Spinal cord (tissue), 10 donors: Measurements from ENCODE around the gene MGAT3. TPM values are rescaled to one million over a fixed set of nuclear protein-coding genes. Genes with fewer than 3 reads are reported as not detected.

Experiments used
- DNase-seq, 6 donors: peaks; one replicate each; pipeline versions ENCODE4 v3.0.0 to v3.0.0-alpha.2; 2013 to 2015; ENCODE audit warnings: low spot score in 6 of 6, low read depth in 4 of 6
- H3K27ac ChIP-seq: one replicate; pipeline ENCODE4 v1.5.1; 2013; ENCODE audit warnings: low read depth, low read length, control low read depth
- H3K27me3 ChIP-seq: one replicate; pipeline ENCODE4 v1.6.1; 2013; ENCODE audit warnings: low read length; ENCODE audit not compliant: control insufficient read depth, insufficient read depth
- H3K36me3 ChIP-seq: one replicate; pipeline ENCODE4 v1.6.1; 2013; ENCODE audit warnings: low read length; ENCODE audit not compliant: control insufficient read depth, insufficient read depth
- H3K4me1 ChIP-seq: one replicate; pipeline ENCODE4 v1.6.1; 2013; ENCODE audit warnings: low read length; ENCODE audit not compliant: control insufficient read depth, insufficient read depth
- H3K4me3 ChIP-seq: one replicate; pipeline ENCODE4 v1.5.1; 2013; ENCODE audit warnings: low read depth, low read length, control low read depth
- H3K9me3 ChIP-seq: one replicate; pipeline ENCODE4 v1.6.1; 2013; ENCODE audit warnings: low read length; ENCODE audit not compliant: control insufficient read depth, insufficient read depth
- WGBS: methylation state at CpG from one replicate; pipeline ENCODE4 v1.1.5; 2013; ENCODE audit warnings: missing lambda C conversion rate; ENCODE audit not compliant: insufficient coverage; 5-methylcytosine and 5-hydroxymethylcytosine counted together
- polyA plus RNA-seq, 2 donors: library from polyadenylated mRNA; unstranded; fragments of 120-200 nt; gene quantifications; one replicate each; pipeline ENCODE4 v1.2.1, GENCODE V29; 2013; ENCODE audit not compliant: insufficient read length in 2 of 2
- total RNA-seq, 2 donors: library from RNA; depleted of rRNA in 1 of 2; stranded (reverse); fragments of 120-200 nt in 1 of 2; fragments of >200 nt in 1 of 2; gene quantifications; one replicate each; pipeline versions ENCODE4 v1.2.3 to v1.2.4, GENCODE V29; 2013 to 2014
- donor health status: healthy.

The MGAT3 gene
- total and polyA plus RNA-seq, 4 donors = 19.9 to 79.7 (median 50.8) TPM

DNA sequence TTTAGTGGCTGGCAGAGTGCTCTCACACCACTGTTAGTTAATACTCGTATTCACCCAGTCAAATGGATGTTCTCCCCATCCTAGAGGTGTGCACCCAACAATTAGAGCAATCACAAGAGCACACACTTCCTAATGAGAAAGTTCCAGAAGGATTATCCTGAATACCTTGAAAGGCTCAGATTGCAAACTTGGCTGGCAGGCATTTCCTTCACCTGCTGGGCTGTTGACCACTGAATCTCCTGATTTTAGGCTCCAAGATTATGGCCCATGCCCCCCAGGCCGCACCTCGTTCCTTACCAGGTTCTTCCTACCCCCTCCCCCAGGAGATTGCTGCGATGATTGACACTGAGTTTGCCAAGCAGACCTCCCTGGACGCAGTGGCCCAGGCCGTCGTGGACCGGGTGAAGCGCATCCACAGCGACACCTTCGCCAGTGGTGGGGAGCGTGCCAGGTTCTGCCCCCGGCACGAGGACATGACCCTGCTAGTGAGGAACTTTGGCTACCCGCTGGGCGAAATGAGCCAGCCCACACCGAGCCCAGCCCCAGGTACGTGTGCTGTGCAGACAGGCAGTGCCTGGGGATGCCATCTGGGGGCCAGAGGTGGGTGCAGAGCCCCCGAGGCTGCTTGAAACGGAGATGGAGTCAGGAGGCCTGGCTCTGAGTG lies 30.3 kb upstream of the MGAT3 start:
- H3K4me3 ChIP-seq = no peak overlapping the region
- no peaks in the 10 kb centered on the region for H3K9me3 ChIP-seq
- peaks cover 82% of the 10 kb centered on the region for H3K36me3 ChIP-seq
- DNase-seq = no peak
- H3K27ac ChIP-seq = peak overlapping the region; percentile 48
- peaks cover 37% of the 10 kb centered on the region for H3K4me1 ChIP-seq
- H3K27me3 ChIP-seq = no peaks in the 10 kb centered on the region
- 93% methylated on average over 20 of the region's 20 CpGs for WGBS

- peaks cover 82% of the 10 kb centered on the region for H3K36me3 ChIP-seq
- no peak overlapping the region for H3K4me3 ChIP-seq
- H3K4me1 ChIP-seq = peaks cover 48% of the 10 kb centered on the region
- peak overlapping the region; percentile 88 for H3K27ac ChIP-seq
- no peaks in the 10 kb centered on the region for H3K9me3 ChIP-seq
- whole genome bisulfite sequencing = 68% methylated on average over 12 of the region's 13 CpGs
- H3K27me3 ChIP-seq = no peaks in the 10 kb centered on the region
- no peak for DNase-seq
Observed at GRCh38 chr22:39427751-39428596, 28.8 kb upstream of the MGAT3 start.

DNA sequence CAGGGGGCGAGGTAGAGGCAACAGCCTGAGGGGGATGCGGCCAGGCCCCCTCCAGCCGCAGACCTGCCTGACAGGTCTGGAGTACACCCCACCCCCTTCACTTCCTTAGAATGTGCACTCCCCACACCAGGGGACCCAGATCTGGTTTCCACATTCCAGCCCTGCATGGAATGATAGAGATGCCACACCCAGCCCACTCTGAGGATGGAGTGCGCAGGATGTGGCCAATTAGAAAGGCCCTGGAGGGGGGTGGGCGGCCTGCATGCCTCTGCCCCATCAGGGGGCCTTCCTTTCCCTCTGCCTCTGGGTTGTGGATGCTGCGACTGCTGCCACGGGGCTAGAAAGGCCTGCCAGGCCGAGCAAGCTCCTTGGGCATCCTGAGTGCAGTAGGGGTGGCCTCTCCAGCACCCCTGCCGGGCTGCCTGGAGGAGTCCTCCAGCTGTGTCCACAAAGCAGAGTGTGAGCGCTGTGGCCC lies 28.2 kb upstream of the MGAT3 start:
- Histone ChIP-seq H3K4me3 (no peak overlapping the region), H3K9me3 (no peaks in the 10 kb centered on the region), H3K4me1 (peaks cover 53% of the 10 kb centered on the region), H3K27me3 (no peaks in the 10 kb centered on the region), H3K36me3 (peaks cover 87% of the 10 kb centered on the region), H3K27ac (peak overlapping the region; percentile 88)
- peak in 1 of 6 donors; percentile 73 for DNase-seq
- 24% methylated on average over 5 of the region's 10 CpGs for WGBS

GRCh38 chr22:39429186-39429585 lies 27.6 kb upstream of the MGAT3 start:
- H3K27me3 ChIP-seq = no peaks in the 10 kb centered on the region
- peaks cover 89% of the 10 kb centered on the region for H3K36me3 ChIP-seq
- no peak for DNase-seq
- no peak overlapping the region for H3K4me3 ChIP-seq
- H3K9me3 ChIP-seq = no peaks in the 10 kb centered on the region
- H3K27ac ChIP-seq = peak overlapping the region; percentile 88
- H3K4me1 ChIP-seq = peaks cover 58% of the 10 kb centered on the region
- WGBS = 88% methylated on average over 12 of the region's 13 CpGs

DNA sequence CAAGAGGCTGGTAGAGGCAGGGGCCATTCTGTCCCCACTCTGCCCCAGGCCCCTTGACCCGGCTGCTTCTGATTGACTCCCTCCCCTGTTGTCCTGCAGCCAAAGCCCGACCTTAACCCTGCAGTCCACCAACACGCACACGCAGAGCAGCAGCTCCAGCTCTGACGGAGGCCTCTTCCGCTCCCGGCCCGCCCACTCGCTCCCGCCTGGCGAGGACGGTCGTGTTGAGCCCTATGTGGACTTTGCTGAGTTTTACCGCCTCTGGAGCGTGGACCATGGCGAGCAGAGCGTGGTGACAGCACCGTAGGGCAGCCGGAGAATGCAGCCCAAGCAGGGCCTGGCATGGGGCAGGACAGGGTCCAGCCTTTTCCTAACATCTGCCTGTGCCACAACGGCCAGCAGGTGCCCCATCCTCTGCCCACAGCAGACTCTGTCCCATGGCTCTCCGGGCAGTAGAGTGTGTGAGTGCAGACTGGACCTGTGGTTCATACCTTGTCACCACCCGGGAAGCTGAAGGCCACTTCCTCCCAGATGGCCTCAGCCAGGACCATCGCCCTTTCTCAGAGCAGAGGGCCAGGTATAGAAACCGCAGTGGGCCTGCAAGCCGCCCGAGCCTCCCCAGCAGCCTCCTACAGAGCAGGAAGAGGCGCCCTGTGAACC lies 26.8 kb upstream of the MGAT3 start:
- Histone ChIP-seq H3K4me3 (no peak overlapping the region), H3K27ac (peak overlapping the region; percentile 88), H3K9me3 (no peaks in the 10 kb centered on the region), H3K4me1 (peaks cover 65% of the 10 kb centered on the region), H3K27me3 (no peaks in the 10 kb centered on the region), H3K36me3 (peaks cover 87% of the 10 kb centered on the region)
- no peak for DNase-seq
- WGBS = 85% methylated on average over 27 of the region's 27 CpGs

DNA sequence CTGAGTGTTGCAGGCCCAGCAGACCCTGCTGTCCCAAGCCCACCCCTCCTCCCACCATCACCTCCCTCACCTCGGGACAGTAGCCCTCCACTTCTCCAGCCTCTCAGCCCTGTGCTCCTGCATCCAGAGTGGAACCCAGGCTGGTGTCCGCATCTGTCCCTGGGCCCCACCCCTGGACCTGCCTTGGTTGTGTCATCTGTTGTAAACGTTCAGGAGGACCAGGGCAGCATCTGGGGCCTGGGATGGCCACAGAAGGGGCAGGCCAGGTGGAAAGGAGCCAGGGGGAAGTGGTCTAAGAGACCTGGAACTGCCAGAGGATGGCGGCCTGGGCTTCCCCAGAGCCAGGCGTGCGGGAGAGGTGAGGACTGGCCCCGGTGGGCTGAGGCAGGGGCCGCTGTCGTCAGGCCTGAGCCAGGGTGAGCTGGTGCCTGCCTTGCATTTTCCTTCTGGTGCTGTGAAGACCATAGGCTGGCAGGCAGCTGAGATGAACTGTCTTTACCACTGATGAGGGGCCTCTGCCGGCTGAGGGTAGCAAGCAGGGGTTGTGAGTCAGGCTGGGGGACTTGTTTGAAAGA lies 26.1 kb upstream of the MGAT3 start:
- no peak overlapping the region for H3K4me3 ChIP-seq
- DNase-seq = no peak
- H3K27me3 ChIP-seq = no peaks in the 10 kb centered on the region
- H3K27ac ChIP-seq = peak overlapping the region; percentile 88
- WGBS = 75% methylated on average over 10 of the region's 10 CpGs
- H3K4me1 ChIP-seq = peaks cover 65% of the 10 kb centered on the region
- peaks cover 89% of the 10 kb centered on the region for H3K36me3 ChIP-seq
- H3K9me3 ChIP-seq = no peaks in the 10 kb centered on the region

DNA sequence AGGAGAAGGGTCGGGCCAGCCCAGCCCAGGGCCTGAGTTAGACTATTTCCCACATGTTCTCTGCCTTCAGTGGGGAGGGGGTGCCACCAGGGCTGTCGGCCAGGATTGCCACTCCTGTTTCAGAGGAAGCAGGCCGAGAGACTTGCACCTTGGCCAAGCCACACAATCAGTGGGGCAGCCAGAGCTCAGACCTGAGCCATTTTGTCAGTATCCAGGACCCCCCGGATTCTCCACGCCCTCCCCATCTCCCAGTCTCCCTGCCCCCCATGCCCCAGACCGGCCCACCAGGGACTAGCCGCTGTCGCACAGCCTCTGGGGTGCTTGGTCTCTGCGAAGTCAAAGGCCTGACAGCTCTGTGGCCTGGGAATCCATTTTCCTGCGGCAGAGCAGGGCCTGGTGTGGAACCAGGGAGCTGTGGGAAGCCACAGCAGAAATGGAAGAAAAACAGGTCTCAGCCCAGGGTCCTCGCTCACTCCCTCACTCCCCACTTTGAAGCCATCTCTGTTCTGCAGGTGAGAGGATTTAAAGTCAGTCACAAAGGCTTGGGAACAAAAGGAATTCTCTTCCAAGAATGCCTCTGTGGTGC lies 25.5 kb upstream of the MGAT3 start:
- Histone ChIP-seq H3K4me3 (no peak overlapping the region), H3K27ac (peak overlapping the region; percentile 88), H3K36me3 (peaks cover 90% of the 10 kb centered on the region), H3K9me3 (no peaks in the 10 kb centered on the region), H3K4me1 (peaks cover 66% of the 10 kb centered on the region), H3K27me3 (no peaks in the 10 kb centered on the region)
- WGBS = 73% methylated on average over 10 of the region's 11 CpGs
- DNase-seq = no peak

GRCh38 chr22:39431821-39432251 lies 25.0 kb upstream of the MGAT3 start:
- no peaks in the 10 kb centered on the region for H3K27me3 ChIP-seq
- peak overlapping the region; percentile 88 for H3K27ac ChIP-seq
- peaks cover 69% of the 10 kb centered on the region for H3K4me1 ChIP-seq
- no peak for DNase-seq
- H3K4me3 ChIP-seq = no peak overlapping the region
- peaks cover 86% of the 10 kb centered on the region for H3K36me3 ChIP-seq
- WGBS = 77% methylated on average over 7 of the region's 8 CpGs
- H3K9me3 ChIP-seq = no peaks in the 10 kb centered on the region

DNA sequence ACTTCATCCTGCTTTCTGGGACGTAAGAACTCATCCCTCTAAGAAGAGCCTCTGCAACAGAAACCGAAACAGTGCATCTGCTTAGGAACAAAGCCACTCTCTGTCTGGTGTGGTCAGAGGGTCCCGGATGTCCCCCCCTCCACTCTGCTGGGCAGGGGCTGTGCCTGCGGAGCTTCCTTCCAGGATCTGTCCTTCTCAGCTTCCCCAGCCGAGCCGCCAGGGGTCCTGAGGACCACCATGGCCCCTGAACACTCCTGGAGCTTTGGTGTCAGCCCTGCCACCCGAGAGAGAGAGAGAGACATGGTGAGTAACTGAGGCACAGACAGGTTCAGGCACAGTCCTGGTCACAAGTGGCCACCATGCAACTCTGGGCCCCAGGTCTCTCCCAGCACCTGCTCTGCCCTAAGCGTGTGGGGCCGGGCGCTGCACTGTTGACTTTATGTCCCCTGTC lies 24.4 kb upstream of the MGAT3 start:
- WGBS = 73% methylated on average over 10 of the region's 10 CpGs
- Histone ChIP-seq H3K4me1 (peaks cover 75% of the 10 kb centered on the region), H3K27me3 (no peaks in the 10 kb centered on the region), H3K36me3 (peaks cover 81% of the 10 kb centered on the region), H3K27ac (peak overlapping the region; percentile 88), H3K9me3 (no peaks in the 10 kb centered on the region), H3K4me3 (no peak overlapping the region)
- peak in 2 of 6 donors; percentile 49 to 59 for DNase-seq
